ENCODE results near the gene GPR151.

DNA sequence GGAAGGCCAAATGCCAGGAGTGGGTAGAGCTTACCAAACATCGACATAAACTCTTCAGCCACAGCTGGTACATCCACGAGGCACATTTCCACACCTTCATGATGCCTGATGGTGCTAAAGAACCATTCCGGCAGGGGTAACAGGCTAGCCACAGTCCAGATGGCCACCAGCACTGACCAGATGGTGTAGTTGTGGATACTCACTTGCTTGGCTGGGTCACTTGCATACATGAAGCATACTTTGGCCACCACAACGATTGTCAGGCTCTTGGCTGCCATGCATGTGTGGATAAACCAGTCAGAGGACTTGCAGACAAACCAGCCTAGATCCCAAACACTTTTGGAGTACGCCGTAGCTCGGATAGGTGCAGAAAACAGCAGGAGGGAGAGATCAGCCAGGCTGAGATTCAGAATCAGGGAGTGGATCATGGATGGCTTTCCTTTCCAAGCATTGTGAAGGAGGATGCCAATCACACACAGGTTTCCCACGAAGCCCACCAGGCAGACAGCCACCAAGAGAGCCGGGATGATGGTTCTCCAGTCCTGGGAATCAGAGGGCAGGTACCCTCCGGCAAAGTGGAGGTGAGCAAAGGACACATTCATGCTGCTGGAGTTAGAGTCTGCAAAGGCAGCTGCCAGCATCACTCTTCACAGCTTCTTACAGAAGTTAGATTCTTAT is 378 bp downstream of the GPR151 start:
- TF ChIP-seq, protein P1, sequence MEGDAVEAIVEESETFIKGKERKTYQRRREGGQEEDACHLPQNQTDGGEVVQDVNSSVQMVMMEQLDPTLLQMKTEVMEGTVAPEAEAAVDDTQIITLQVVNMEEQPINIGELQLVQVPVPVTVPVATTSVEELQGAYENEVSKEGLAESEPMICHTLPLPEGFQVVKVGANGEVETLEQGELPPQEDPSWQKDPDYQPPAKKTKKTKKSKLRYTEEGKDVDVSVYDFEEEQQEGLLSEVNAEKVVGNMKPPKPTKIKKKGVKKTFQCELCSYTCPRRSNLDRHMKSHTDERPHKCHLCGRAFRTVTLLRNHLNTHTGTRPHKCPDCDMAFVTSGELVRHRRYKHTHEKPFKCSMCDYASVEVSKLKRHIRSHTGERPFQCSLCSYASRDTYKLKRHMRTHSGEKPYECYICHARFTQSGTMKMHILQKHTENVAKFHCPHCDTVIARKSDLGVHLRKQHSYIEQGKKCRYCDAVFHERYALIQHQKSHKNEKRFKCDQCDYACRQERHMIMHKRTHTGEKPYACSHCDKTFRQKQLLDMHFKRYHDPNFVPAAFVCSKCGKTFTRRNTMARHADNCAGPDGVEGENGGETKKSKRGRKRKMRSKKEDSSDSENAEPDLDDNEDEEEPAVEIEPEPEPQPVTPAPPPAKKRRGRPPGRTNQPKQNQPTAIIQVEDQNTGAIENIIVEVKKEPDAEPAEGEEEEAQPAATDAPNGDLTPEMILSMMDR (IDR thresholded peaks at IDR 0.05; ENCODE audit: insufficient read depth, low read length, poor library complexity, severe bottlenecking) = no peak
- TF ChIP-seq EZH2phosphoT487 (conservative IDR thresholded peaks at IDR 0.05; ENCODE audit: low read length) = no peak

Data from SU-DHL-6 (cell line).